Hematopoietic multipotent progenitor cell (in vitro differentiated cells): Measurements from ENCODE around the gene ADAMTS8. TPM values are rescaled to one million over a fixed set of nuclear protein-coding genes. Genes with fewer than 3 reads are reported as not detected.
A peak's percentile ranks its signal among the peaks of the same experiment; 100 is the strongest.

ENCODE experiments used
- DNase-seq, 3 donors: peaks; one replicate each; pipeline ENCODE4 v3.0.0-alpha.2; 2011 to 2015; ENCODE audit warnings: low read depth in 2 of 3, low spot score in 2 of 3
- total RNA-seq: library from RNA; depleted of rRNA; stranded (reverse); fragments of >200 nt; gene quantifications from one replicate; pipeline ENCODE4 v1.2.3, GENCODE V29; 2012

Gene ADAMTS8
- total RNA-seq, result not detected

GRCh38 chr11:130428316-130429119 lies at the start of gene ADAMTS8:
TSS of gene ADAMTS8 (minus strand) at chr11:130428609. CDS start at chr11:130428286, 323 bp downstream.
- peak in 1 of 3 donors; percentile 21 for DNase-seq

- no peak for DNase-seq
Measured at GRCh38 chr11:130477586-130478203, 49.3 kb upstream of the ADAMTS8 start.

- DNase-seq, result no peak
Measured at GRCh38 chr11:130476922-130477491, 48.6 kb upstream of the ADAMTS8 start.

- DNase-seq, result no peak
Measured at GRCh38 chr11:130476200-130476921, 48.0 kb upstream of the ADAMTS8 start.

GRCh38 chr11:130475426-130476053 lies 47.1 kb upstream of the ADAMTS8 start:
- DNase-seq, result no peak

- DNase-seq, result no peak
Measured at GRCh38 chr11:130474637-130475400, 46.4 kb upstream of the ADAMTS8 start.

- DNase-seq, result no peak
Measured at GRCh38 chr11:130473795-130474377, 45.5 kb upstream of the ADAMTS8 start.

GRCh38 chr11:130473056-130473794 lies 44.8 kb upstream of the ADAMTS8 start:
- DNase-seq, result no peak

GRCh38 chr11:130472434-130472961 lies 44.1 kb upstream of the ADAMTS8 start:
- no peak for DNase-seq

- DNase-seq, result no peak
Measured at GRCh38 chr11:130471731-130472433, 43.5 kb upstream of the ADAMTS8 start.

GRCh38 chr11:130470832-130471706 lies 42.7 kb upstream of the ADAMTS8 start:
- DNase-seq, result no peak

GRCh38 chr11:130469181-130469580 lies 40.8 kb upstream of the ADAMTS8 start:
- no peak for DNase-seq

- no peak for DNase-seq
Measured at GRCh38 chr11:130467116-130467900, 38.9 kb upstream of the ADAMTS8 start.

GRCh38 chr11:130465263-130465662 lies 36.9 kb upstream of the ADAMTS8 start:
- no peak for DNase-seq

GRCh38 chr11:130464291-130464812 lies 35.9 kb upstream of the ADAMTS8 start:
- no peak for DNase-seq

- DNase-seq, result no peak
Measured at GRCh38 chr11:130462931-130463330, 34.5 kb upstream of the ADAMTS8 start.
